HepG2 (cell line): Measurements from ENCODE around the gene NRBP1. TPM values are rescaled to one million over a fixed set of nuclear protein-coding genes. Genes with fewer than 3 reads are reported as not detected.

ENCODE experiments used
- ARNTL ChIP-seq: sonication (generic); formaldehyde crosslinking; IDR thresholded peaks from 2 replicates; pipeline ENCODE4 v1.4.0; 2020; ENCODE audit warnings: mild to moderate bottlenecking, missing genetic modification reagents
- KDM1A ChIP-seq: IDR thresholded peaks from 2 replicates; pipeline ENCODE4 v1.6.1; 2016; ENCODE audit warnings: missing compliant biosample characterization
- PHF20 ChIP-seq: sonication (generic); formaldehyde crosslinking; IDR thresholded peaks from 2 replicates; pipeline ENCODE4 v1.5.0; 2020; ENCODE audit warnings: mild to moderate bottlenecking, missing genetic modification reagents
- SRSF1 ChIP-seq: fragments of 200-400 bp; formaldehyde crosslinking; optimal IDR thresholded peaks from 2 replicates; pipeline ENCODE3; 2017; ENCODE audit warnings: mild to moderate bottlenecking, low read depth, low read length, moderate library complexity
- TBX3 ChIP-seq: fragments of 450-650 bp; IDR thresholded peaks from 2 replicates; pipeline ENCODE4 v1.6.1; 2017; ENCODE audit warnings: antibody characterized with exemption, mild to moderate bottlenecking, inconsistent platforms, borderline replicate concordance
- ZNF180 ChIP-seq: sonication (generic); formaldehyde crosslinking; IDR thresholded peaks from 2 replicates; pipeline ENCODE4 v1.4.0; 2020; ENCODE audit warnings: low read depth, missing genetic modification reagents, borderline replicate concordance
- ZNF350 ChIP-seq: sonication (generic); formaldehyde crosslinking; IDR thresholded peaks from 2 replicates; pipeline ENCODE4 v1.4.0; 2020; ENCODE audit warnings: mild to moderate bottlenecking, low read depth, missing genetic modification reagents, borderline replicate concordance
- ZNF616 ChIP-seq: sonication (generic); formaldehyde crosslinking; IDR thresholded peaks from 2 replicates; pipeline ENCODE4 v1.5.0; 2020; ENCODE audit warnings: low read depth, mild to moderate bottlenecking, missing genetic modification reagents
- ZNF660 ChIP-seq: sonication (generic); formaldehyde crosslinking; IDR thresholded peaks from 2 replicates; pipeline ENCODE4 v1.5.1; 2020; ENCODE audit warnings: mild to moderate bottlenecking, low read depth, missing genetic modification reagents, borderline replicate concordance
- ZNF775 ChIP-seq: sonication (generic); formaldehyde crosslinking; IDR thresholded peaks from 2 replicates; pipeline ENCODE4 v1.4.0; 2020; ENCODE audit warnings: missing genetic modification reagents, mild to moderate bottlenecking, moderate library complexity, borderline replicate concordance
- polyA plus RNA-seq, 8 experiments: library from polyadenylated mRNA; depleted of rRNA in 3 of 8; stranded (reverse) in 7 of 8; unstranded in 1 of 8; fragments of >200 nt; fragmentation: Illumina TruSeq in 4 of 8; extraction: Trizol in 4 of 8; gene quantifications; 2 replicates each; pipeline versions ENCODE4 v1.2.1 to v1.2.3, GENCODE V29; 2011 to 2016; ENCODE audit warnings: low read depth in 4 of 8, missing spikeins in 1 of 8, mixed read lengths in 1 of 8; ENCODE audit not compliant: insufficient read depth in 1 of 8
- total RNA-seq, 5 experiments: library from RNA; depleted of rRNA; stranded (reverse); fragments of >200 nt; fragmentation: Illumina TruSeq; extraction: Trizol; gene quantifications; 2 replicates each; pipeline ENCODE4 v1.2.3, GENCODE V29; 2016; ENCODE audit warnings: low read depth in 1 of 5
- TF ChIP-seq, protein P1 (sequence below): sonication (generic); formaldehyde crosslinking; IDR thresholded peaks from 2 replicates; pipeline ENCODE4 v1.4.0; 2020; ENCODE audit warnings: missing genetic modification reagents, borderline replicate concordance
- TF ChIP-seq, protein P2 (sequence below): sonication (generic); formaldehyde crosslinking; IDR thresholded peaks from 2 replicates; pipeline ENCODE4 v1.4.0; 2020; ENCODE audit warnings: missing genetic modification reagents, mild to moderate bottlenecking, borderline replicate concordance
- TF ChIP-seq, protein P3 (sequence below): sonication (generic); formaldehyde crosslinking; conservative IDR thresholded peaks from 2 replicates; pipeline ENCODE4 v1.8.0; 2022; ENCODE audit warnings: missing genetic modification reagents
- TF ChIP-seq, protein P4 (sequence below): sonication (generic); formaldehyde crosslinking; IDR thresholded peaks from 2 replicates; pipeline ENCODE4 v1.4.0; 2020; ENCODE audit warnings: missing genetic modification reagents
- TF ChIP-seq, protein P5 (sequence below): sonication (generic); formaldehyde crosslinking; IDR thresholded peaks from 2 replicates; pipeline ENCODE4 v1.5.0; 2020; ENCODE audit warnings: mild to moderate bottlenecking, missing genetic modification reagents, borderline replicate concordance

Gene NRBP1
- total and polyA plus RNA-seq, 2 of the 13 experiments (the other 11 are each of a cell fraction or from before 2014, with no cell fraction given): 165 to 240 TPM

DNA sequence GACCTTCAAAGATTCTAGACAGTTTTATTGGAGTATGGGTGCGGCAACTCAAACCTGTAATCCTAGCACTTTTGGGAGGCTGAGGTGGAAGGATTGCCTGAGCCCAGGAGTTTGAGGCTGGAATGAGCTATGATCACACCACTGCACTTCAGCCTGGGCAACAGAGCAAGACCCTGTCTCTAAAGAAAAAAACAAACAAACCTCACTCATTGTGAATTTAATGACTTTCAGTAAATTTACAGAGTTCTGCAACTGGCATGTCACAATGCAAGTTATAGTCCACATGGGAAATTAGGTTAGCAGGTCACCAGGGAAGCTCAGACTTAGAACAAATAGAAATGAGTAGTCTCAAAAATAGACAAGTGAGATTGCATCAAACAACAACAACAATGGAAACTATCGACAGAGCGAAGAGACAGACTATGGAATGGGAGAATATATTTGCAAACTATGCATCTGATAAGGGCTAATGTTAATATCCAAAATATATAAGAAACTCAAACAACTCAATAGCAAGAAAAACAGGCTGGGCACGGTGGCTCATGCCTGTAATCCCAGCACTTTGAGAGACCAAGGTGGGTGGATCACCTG, 6.7 kb upstream of the NRBP1 start (continued):
- peak; percentile 26; the same call in 1 of the 2 replicates for TF ChIP-seq TBX3
- no peak for TF ChIP-seq ZNF350 (CRISPR knock-in tag)
- no peak for TF ChIP-seq ARNTL (CRISPR knock-in tag)
- TF ChIP-seq KDM1A (CRISPR knock-in tag): no peak
- TF ChIP-seq PHF20 (CRISPR knock-in tag): no peak
- TF ChIP-seq SRSF1: no peak
- TF ChIP-seq, protein P1, sequence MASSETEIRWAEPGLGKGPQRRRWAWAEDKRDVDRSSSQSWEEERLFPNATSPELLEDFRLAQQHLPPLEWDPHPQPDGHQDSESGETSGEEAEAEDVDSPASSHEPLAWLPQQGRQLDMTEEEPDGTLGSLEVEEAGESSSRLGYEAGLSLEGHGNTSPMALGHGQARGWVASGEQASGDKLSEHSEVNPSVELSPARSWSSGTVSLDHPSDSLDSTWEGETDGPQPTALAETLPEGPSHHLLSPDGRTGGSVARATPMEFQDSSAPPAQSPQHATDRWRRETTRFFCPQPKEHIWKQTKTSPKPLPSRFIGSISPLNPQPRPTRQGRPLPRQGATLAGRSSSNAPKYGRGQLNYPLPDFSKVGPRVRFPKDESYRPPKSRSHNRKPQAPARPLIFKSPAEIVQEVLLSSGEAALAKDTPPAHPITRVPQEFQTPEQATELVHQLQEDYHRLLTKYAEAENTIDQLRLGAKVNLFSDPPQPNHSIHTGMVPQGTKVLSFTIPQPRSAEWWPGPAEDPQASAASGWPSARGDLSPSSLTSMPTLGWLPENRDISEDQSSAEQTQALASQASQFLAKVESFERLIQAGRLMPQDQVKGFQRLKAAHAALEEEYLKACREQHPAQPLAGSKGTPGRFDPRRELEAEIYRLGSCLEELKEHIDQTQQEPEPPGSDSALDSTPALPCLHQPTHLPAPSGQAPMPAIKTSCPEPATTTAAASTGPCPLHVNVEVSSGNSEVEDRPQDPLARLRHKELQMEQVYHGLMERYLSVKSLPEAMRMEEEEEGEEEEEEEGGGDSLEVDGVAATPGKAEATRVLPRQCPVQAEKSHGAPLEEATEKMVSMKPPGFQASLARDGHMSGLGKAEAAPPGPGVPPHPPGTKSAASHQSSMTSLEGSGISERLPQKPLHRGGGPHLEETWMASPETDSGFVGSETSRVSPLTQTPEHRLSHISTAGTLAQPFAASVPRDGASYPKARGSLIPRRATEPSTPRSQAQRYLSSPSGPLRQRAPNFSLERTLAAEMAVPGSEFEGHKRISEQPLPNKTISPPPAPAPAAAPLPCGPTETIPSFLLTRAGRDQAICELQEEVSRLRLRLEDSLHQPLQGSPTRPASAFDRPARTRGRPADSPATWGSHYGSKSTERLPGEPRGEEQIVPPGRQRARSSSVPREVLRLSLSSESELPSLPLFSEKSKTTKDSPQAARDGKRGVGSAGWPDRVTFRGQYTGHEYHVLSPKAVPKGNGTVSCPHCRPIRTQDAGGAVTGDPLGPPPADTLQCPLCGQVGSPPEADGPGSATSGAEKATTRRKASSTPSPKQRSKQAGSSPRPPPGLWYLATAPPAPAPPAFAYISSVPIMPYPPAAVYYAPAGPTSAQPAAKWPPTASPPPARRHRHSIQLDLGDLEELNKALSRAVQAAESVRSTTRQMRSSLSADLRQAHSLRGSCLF (CRISPR knock-in tag): no peak
- TF ChIP-seq, protein P2, sequence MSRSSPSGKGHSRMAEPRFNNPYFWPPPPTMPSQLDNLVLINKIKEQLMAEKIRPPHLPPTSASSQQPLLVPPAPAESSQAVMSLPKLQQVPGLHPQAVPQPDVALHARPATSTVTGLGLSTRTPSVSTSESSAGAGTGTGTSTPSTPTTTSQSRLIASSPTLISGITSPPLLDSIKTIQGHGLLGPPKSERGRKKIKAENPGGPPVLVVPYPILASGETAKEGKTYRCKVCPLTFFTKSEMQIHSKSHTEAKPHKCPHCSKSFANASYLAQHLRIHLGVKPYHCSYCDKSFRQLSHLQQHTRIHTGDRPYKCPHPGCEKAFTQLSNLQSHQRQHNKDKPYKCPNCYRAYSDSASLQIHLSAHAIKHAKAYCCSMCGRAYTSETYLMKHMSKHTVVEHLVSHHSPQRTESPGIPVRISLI (CRISPR knock-in tag): 0 out of 2 replicates have a peak, but pooled peaks have one; percentile 42
- TF ChIP-seq ZNF616 (CRISPR knock-in tag): no peak
- TF ChIP-seq, protein P3, sequence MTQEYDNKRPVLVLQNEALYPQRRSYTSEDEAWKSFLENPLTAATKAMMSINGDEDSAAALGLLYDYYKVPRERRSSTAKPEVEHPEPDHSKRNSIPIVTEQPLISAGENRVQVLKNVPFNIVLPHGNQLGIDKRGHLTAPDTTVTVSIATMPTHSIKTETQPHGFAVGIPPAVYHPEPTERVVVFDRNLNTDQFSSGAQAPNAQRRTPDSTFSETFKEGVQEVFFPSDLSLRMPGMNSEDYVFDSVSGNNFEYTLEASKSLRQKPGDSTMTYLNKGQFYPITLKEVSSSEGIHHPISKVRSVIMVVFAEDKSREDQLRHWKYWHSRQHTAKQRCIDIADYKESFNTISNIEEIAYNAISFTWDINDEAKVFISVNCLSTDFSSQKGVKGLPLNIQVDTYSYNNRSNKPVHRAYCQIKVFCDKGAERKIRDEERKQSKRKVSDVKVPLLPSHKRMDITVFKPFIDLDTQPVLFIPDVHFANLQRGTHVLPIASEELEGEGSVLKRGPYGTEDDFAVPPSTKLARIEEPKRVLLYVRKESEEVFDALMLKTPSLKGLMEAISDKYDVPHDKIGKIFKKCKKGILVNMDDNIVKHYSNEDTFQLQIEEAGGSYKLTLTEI: no peak
- TF ChIP-seq, protein P4, sequence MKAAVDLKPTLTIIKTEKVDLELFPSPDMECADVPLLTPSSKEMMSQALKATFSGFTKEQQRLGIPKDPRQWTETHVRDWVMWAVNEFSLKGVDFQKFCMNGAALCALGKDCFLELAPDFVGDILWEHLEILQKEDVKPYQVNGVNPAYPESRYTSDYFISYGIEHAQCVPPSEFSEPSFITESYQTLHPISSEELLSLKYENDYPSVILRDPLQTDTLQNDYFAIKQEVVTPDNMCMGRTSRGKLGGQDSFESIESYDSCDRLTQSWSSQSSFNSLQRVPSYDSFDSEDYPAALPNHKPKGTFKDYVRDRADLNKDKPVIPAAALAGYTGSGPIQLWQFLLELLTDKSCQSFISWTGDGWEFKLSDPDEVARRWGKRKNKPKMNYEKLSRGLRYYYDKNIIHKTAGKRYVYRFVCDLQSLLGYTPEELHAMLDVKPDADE (CRISPR knock-in tag): no peak
- TF ChIP-seq ZNF180: no peak
- no peak for TF ChIP-seq ZNF775 (CRISPR knock-in tag)
- TF ChIP-seq, protein P5, sequence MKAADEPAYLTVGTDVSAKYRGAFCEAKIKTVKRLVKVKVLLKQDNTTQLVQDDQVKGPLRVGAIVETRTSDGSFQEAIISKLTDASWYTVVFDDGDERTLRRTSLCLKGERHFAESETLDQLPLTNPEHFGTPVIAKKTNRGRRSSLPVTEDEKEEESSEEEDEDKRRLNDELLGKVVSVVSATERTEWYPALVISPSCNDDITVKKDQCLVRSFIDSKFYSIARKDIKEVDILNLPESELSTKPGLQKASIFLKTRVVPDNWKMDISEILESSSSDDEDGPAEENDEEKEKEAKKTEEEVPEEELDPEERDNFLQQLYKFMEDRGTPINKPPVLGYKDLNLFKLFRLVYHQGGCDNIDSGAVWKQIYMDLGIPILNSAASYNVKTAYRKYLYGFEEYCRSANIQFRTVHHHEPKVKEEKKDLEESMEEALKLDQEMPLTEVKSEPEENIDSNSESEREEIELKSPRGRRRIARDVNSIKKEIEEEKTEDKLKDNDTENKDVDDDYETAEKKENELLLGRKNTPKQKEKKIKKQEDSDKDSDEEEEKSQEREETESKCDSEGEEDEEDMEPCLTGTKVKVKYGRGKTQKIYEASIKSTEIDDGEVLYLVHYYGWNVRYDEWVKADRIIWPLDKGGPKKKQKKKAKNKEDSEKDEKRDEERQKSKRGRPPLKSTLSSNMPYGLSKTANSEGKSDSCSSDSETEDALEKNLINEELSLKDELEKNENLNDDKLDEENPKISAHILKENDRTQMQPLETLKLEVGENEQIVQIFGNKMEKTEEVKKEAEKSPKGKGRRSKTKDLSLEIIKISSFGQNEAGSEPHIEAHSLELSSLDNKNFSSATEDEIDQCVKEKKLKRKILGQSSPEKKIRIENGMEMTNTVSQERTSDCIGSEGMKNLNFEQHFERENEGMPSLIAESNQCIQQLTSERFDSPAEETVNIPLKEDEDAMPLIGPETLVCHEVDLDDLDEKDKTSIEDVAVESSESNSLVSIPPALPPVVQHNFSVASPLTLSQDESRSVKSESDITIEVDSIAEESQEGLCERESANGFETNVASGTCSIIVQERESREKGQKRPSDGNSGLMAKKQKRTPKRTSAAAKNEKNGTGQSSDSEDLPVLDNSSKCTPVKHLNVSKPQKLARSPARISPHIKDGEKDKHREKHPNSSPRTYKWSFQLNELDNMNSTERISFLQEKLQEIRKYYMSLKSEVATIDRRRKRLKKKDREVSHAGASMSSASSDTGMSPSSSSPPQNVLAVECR: 0 out of 2 replicates have a peak, but pooled peaks have one; percentile 13
- no peak for TF ChIP-seq ZNF660 (CRISPR knock-in tag)
